ENCODE results near the gene TBC1D32. TPM values are rescaled to one million over a fixed set of nuclear protein-coding genes. Genes with fewer than 3 reads are reported as not detected.
"Not testable (repeated sequence)": the region's sequence is repeated elsewhere in the genome, so short reads cannot be mapped to it uniquely, and the experiment has no call there.

Gene TBC1D32
- total RNA-seq, 1 donor from 2014 or later, result 6.6 TPM

DNA sequence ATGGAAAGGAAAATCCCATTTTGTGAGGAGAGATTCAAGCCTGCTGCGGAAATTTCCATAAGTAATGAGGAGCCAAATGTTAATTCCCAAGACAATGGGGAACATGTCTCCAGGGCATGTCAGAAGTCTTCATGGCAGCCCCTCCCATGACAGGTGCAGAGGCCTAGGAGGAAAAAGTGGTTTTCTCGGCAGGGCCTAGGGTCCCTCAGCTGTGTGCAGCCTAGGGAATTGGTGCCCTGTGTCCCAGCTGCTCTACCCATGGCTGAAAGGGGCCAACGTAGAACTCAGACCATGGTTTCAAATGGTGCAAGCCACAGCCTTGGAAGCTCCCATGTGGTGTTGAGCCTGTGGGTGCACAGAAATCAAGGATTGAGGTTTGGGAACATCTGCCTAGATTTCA lies 269.9 kb downstream of the TBC1D32 start:
- H3K36me3 Mint-ChIP-seq (ENCODE audit: low read depth), result no peaks in the 10 kb centered on the region
- H3K27ac Mint-ChIP-seq, result no peak overlapping the region
- H3K9me3 Mint-ChIP-seq, result peaks cover 8% of the 10 kb centered on the region
- H3K4me1 Mint-ChIP-seq (ENCODE audit: low read depth), result no peaks in the 10 kb centered on the region
- intact Hi-C loops (cut with micrococcal nuclease), result no loop called here
- DNase-seq (ENCODE audit: low spot score), result no peak
- H3K4me3 Mint-ChIP-seq (ENCODE audit: low read depth), result no peak overlapping the region
- no peaks in the 10 kb centered on the region for H3K27me3 Mint-ChIP-seq (ENCODE audit: low read depth)

- Mint-ChIP-seq H3K27me3 (ENCODE audit: low read depth) (peaks cover 2% of the 10 kb centered on the region), H3K27ac (no peak overlapping the region), H3K4me3 (ENCODE audit: low read depth) (no peak overlapping the region), H3K4me1 (ENCODE audit: low read depth) (no peaks in the 10 kb centered on the region), H3K9me3 (no peaks in the 10 kb centered on the region), H3K36me3 (ENCODE audit: low read depth) (no peaks in the 10 kb centered on the region)
- intact Hi-C loops (cut with micrococcal nuclease), result loop anchor here (1.0 to 5.0 kb wide), 5 partner anchors 167 to 978 kb away; no protein-coding TSS in a partner anchor
- no peak for DNase-seq (ENCODE audit: low spot score)
These were observed 278.6 kb downstream of the TBC1D32 start for GRCh38 chr6:121055572-121056163.

- H3K4me3 Mint-ChIP-seq (ENCODE audit: low read depth); H3K36me3 Mint-ChIP-seq (ENCODE audit: low read depth); H3K27me3 Mint-ChIP-seq (ENCODE audit: low read depth); DNase-seq (ENCODE audit: low spot score); H3K27ac Mint-ChIP-seq; H3K4me1 Mint-ChIP-seq (ENCODE audit: low read depth); H3K9me3 Mint-ChIP-seq; intact Hi-C loops (cut with micrococcal nuclease): not testable (repeated sequence)
These were observed 285.7 kb downstream of the TBC1D32 start for GRCh38 chr6:121048593-121048992.

DNA sequence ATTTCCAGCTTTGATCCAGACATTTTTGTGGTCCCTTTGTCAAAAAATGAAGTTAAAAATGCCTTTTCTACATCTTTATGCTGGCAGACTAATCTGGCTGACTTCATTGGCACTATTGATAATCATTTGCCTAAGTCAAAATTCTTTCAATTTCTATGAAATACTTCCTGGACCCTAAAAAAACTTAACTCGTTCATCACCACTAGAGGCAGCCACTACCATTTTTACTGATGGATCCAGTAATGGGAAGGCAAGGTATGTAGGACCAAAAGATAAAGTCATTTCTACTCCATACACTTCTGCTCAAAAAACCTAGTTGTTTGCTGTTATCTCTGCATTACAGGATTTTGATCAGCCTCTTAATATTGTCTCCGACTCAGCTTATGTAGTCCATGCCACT lies 289.4 kb downstream of the TBC1D32 start:
- H3K9me3 Mint-ChIP-seq; H3K36me3 Mint-ChIP-seq (ENCODE audit: low read depth); H3K4me1 Mint-ChIP-seq (ENCODE audit: low read depth); H3K27me3 Mint-ChIP-seq (ENCODE audit: low read depth); DNase-seq (ENCODE audit: low spot score); intact Hi-C loops (cut with micrococcal nuclease); H3K4me3 Mint-ChIP-seq (ENCODE audit: low read depth); H3K27ac Mint-ChIP-seq: not testable (repeated sequence)

DNA sequence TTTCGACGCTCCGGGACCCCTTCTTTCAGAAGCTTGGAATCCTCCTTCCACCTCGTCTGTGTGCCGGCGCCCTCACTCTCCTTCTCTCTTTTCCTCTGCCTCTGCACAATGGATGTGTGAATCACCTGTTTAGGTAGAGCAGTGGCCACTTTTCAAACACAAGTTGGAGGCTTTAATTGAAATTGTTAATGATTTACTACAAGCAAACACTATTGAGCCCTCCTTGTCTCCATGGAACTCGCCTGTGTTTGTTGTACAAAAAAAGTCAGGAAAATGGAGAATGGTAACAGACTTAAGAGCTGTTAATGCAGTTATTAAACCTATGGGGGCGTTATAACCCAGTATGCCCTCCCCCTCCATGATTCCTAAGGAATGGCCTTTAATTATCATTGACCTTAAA lies 290.6 kb downstream of the TBC1D32 start:
- H3K9me3 Mint-ChIP-seq; H3K36me3 Mint-ChIP-seq (ENCODE audit: low read depth); intact Hi-C loops (cut with micrococcal nuclease); H3K27me3 Mint-ChIP-seq (ENCODE audit: low read depth); H3K27ac Mint-ChIP-seq; H3K4me3 Mint-ChIP-seq (ENCODE audit: low read depth); DNase-seq (ENCODE audit: low spot score); H3K4me1 Mint-ChIP-seq (ENCODE audit: low read depth): not testable (repeated sequence)

DNA sequence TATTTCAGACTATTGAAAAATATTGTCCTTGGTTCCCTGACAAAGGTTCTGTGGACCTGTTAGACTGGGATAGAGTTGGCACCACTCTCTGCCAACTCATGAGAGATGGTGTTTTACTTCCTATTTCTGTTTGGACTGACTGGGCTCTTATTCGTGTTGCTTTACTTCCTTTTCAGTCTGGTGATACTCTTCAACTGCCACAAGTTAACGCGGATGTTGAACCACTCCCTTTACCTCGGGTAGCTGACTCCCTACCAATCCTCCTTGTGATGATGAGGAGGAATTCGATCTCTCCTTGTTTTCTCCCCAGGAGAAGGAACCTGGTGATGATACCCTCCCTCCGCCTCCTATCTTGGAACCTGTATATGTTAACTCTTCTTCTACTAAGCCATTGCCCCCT lies 291.1 kb downstream of the TBC1D32 start:
- intact Hi-C loops (cut with micrococcal nuclease); H3K36me3 Mint-ChIP-seq (ENCODE audit: low read depth); H3K4me3 Mint-ChIP-seq (ENCODE audit: low read depth); H3K9me3 Mint-ChIP-seq; H3K27me3 Mint-ChIP-seq (ENCODE audit: low read depth); DNase-seq (ENCODE audit: low spot score); H3K27ac Mint-ChIP-seq; H3K4me1 Mint-ChIP-seq (ENCODE audit: low read depth): not testable (repeated sequence)

GRCh38 chr6:121042766-121043165 lies 291.5 kb downstream of the TBC1D32 start:
- intact Hi-C loops (cut with micrococcal nuclease), result no loop called here
- H3K4me1 Mint-ChIP-seq (ENCODE audit: low read depth), result no peaks in the 10 kb centered on the region
- H3K36me3 Mint-ChIP-seq (ENCODE audit: low read depth), result no peaks in the 10 kb centered on the region
- H3K4me3 Mint-ChIP-seq (ENCODE audit: low read depth), result no peak overlapping the region
- H3K27me3 Mint-ChIP-seq (ENCODE audit: low read depth), result no peaks in the 10 kb centered on the region
- no peak for DNase-seq (ENCODE audit: low spot score)
- no peaks in the 10 kb centered on the region for H3K9me3 Mint-ChIP-seq
- no peak overlapping the region for H3K27ac Mint-ChIP-seq

- intact Hi-C loops (cut with micrococcal nuclease), result no loop called here
- H3K4me3 Mint-ChIP-seq (ENCODE audit: low read depth), result no peak overlapping the region
- no peaks in the 10 kb centered on the region for H3K4me1 Mint-ChIP-seq (ENCODE audit: low read depth)
- no peaks in the 10 kb centered on the region for H3K9me3 Mint-ChIP-seq
- no peak for DNase-seq (ENCODE audit: low spot score)
- no peak overlapping the region for H3K27ac Mint-ChIP-seq
- H3K27me3 Mint-ChIP-seq (ENCODE audit: low read depth), result no peaks in the 10 kb centered on the region
- no peaks in the 10 kb centered on the region for H3K36me3 Mint-ChIP-seq (ENCODE audit: low read depth)
These were observed 293.4 kb downstream of the TBC1D32 start for GRCh38 chr6:121040831-121041230.

DNA sequence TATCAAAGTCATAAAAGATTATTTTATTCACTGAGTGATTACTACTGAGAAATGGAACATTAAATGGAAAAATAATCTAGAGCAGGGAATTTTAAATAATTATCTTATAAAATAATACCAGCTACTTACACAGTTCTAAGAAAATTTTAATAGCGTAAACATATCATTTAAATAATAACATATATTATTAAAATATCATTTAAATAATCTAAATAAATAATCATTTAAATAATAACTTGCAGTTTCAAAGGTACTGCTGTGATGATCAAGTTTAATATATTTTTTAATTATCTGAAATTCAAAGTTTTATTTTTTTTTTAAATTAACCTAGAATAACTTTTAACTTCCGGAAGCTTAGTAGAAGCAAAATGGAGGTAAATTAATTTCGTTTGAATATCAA lies 301.2 kb downstream of the TBC1D32 start:
- DNase-seq (ENCODE audit: low spot score), result no peak
- Mint-ChIP-seq H3K4me3 (ENCODE audit: low read depth) (no peak overlapping the region), H3K36me3 (ENCODE audit: low read depth) (no peaks in the 10 kb centered on the region), H3K9me3 (no peaks in the 10 kb centered on the region), H3K27ac (no peak overlapping the region), H3K27me3 (ENCODE audit: low read depth) (no peaks in the 10 kb centered on the region), H3K4me1 (ENCODE audit: low read depth) (no peaks in the 10 kb centered on the region)
- intact Hi-C loops (cut with micrococcal nuclease), result no loop called here

GRCh38 chr6:121032268-121033006 lies 301.8 kb downstream of the TBC1D32 start:
- no peaks in the 10 kb centered on the region for H3K27me3 Mint-ChIP-seq (ENCODE audit: low read depth)
- H3K4me1 Mint-ChIP-seq (ENCODE audit: low read depth), result no peaks in the 10 kb centered on the region
- intact Hi-C loops (cut with micrococcal nuclease), result no loop called here
- H3K27ac Mint-ChIP-seq, result no peak overlapping the region
- H3K9me3 Mint-ChIP-seq, result no peaks in the 10 kb centered on the region
- no peak overlapping the region for H3K4me3 Mint-ChIP-seq (ENCODE audit: low read depth)
- no peak for DNase-seq (ENCODE audit: low spot score)
- H3K36me3 Mint-ChIP-seq (ENCODE audit: low read depth), result no peaks in the 10 kb centered on the region

Other genes starting within 250 kb of the TBC1D32 start
- gene GJA1, start 101.2 kb upstream of the TBC1D32 start, total RNA-seq, result not detected in 2 replicates